GM19193 (cell line): ENCODE results near the gene DNAH17.

Source experiments
- POLR2A ChIP-seq: IDR thresholded peaks from 4 replicates; pipeline ENCODE4 v1.6.1; 2011; ENCODE audit not compliant: insufficient read depth, insufficient read length; ENCODE audit errors: extremely low read depth

Gene DNAH17

DNA sequence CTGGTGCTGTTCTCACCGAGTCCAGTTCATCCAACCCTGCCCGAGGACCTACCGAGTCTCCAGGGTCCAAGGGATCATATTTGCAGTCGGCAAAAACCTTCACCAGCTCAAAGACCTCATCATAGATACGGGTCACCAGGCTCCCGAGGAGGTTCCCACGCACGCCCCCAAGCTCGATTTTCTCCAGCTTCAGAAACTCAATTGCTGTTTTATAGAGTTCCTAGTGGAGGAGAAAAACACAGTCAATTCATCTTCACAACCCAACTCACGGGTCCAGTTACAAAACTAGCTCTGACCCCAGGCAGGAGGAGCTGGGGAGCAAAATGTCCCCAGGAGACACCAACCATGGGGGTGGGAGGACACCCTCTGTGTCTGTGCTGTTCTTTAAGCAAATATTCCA, 10.2 kb downstream of the DNAH17 start:
- TF ChIP-seq POLR2A = no peak

DNA sequence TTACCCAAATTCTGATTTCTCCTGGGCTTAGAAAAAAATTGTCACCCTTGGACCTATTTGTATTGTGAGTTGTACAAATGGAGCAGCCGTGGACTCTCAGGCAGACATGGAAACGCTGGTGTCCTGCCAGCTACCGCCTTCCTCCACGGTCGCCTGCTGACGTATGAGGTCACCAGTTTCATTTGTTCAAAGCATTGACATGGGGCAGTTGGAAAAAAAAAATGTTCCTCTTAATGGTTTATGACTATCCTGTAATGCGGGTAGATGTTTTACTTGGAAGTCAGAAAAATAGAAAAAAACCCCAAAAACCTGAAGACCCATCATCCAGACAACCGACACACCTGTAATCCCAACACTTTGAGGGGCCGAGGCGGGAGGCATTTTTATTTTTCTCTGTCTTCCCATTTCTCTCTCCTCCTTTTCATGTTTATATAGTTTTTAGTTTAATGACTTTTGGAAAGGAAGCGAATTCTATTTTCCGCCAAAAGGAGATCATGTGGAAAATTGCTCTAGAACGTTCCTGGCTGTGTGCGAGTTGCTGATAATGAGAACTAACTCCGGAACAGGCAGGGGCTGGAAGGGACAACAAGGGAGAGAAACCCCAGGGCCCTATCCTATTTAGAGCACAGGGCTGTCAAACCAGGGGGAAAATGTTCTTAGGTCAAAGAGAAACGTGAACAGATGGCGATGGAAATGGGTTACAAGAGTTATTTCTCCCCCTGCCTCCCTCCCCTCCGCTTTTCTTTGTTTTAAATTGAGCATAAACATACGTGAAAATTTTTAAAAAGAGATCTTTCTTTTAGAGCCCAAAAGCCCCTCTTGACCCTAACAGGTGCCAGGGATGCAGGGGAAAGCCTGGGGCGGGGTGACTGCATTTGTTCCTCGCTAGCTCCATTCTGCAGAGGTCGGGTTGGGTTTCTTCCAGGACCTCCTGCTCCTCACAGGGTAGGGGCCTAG, 13.7 kb downstream of the DNAH17 start:
- no peak for TF ChIP-seq POLR2A

DNA sequence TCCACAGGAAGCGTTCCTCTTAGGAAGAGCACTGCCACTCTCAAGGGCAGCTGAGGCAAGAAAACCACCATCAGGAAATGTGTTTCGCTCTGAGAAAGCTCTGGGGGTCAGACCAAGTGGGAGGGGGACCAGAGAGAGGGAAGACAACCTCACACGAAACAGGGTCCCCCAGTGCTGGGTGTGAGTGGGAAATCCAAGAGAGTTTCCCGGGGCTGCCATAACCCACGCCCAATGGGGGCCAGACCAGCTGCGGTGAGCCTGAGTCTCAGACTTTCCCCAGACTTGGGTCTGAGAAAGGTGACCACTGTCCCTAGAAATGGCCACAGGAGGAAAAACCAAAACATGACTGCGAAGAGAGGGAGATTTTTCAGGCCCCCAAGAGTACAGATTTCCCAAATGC, 14.5 kb downstream of the DNAH17 start:
- TF ChIP-seq POLR2A = no peak

DNA sequence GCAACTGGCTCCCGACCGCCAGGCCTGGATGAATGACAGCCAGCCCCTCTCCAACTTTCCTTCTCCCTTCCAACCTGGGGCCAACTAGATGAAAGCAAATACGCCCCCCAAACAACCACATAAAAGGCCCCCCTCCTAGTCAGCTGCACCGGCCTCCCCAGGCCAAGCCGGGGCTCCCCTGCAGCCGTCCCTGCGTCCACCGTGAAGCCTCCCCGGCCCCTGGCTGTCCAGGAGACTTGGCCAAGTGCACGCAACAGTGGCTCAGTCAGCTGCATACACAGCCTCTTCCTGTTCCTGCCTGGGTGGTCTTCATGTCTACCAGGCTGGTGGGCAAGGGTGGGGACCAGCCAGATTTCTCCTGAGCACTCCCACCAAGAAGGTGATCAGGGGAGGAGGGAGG, 16.0 kb downstream of the DNAH17 start:
- no peak for TF ChIP-seq POLR2A

DNA sequence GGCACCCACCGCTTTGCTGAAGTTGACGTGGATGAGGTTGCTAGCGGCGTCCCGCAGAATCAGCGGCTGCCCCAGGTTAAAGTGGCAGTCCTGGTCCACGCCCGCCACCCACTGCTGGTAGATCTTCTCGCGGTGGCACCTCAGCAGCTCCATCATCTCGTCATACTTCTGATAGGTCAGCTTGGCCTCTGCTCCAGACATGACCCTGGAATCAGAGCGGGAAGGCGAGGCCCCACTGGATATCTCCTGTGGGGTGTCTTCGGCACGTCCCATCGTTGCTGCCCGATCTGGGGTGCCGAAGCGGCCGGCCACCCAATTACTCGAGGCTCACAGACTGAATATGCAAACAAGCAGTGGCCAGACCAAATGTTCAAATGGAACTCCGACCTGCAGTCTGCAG, 16.5 kb downstream of the DNAH17 start:
- TF ChIP-seq POLR2A = no peak

DNA sequence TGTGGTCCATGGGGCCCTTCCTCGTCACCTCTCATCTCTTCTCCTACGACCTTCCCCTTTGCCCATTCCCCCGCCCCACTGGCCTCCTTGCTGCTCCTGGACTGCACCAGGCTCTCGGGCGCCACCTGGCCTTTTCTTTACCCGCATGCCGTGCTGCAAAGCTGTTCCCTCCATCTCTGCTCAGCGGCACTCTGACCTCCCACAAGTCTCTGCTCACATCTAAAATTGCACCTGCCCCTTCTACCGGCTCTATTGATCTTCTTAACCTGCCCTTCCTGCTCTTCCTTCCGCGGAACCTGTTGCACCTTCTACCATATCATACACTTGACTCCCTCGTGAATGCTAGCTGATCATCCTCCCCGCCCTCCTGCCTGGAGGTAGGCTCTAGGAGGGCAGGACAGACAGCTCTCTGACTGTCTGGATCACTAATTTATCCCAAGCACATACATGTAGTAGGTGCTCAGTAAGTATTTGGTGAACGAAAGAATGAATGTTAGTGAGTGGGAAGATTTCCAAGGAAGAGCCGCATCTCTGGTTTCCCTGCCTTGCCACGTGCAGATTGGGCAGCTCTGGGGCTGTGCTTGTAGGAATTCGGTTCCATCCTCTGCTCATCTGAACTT, 17.3 kb downstream of the DNAH17 start:
- no peak for TF ChIP-seq POLR2A

DNA sequence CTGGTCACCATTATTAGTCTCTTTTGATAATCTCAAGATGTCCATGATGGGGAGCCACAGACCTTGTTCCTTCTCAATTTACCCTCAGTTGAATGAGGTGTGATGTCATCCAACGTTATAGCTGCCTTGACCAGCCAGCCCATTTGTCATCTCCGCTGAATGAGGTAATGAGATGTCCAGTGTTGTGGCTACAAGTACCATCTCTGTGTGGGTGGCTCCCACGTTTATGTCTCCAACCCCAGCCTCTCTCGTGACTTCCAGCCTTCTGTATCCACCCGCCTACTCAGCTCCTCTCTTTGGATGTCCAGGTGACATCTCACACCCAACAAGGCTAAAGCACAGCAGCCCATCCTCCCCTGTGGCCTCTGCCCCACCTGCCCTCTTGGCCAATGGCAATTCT, 18.2 kb downstream of the DNAH17 start:
- TF ChIP-seq POLR2A = no peak

DNA sequence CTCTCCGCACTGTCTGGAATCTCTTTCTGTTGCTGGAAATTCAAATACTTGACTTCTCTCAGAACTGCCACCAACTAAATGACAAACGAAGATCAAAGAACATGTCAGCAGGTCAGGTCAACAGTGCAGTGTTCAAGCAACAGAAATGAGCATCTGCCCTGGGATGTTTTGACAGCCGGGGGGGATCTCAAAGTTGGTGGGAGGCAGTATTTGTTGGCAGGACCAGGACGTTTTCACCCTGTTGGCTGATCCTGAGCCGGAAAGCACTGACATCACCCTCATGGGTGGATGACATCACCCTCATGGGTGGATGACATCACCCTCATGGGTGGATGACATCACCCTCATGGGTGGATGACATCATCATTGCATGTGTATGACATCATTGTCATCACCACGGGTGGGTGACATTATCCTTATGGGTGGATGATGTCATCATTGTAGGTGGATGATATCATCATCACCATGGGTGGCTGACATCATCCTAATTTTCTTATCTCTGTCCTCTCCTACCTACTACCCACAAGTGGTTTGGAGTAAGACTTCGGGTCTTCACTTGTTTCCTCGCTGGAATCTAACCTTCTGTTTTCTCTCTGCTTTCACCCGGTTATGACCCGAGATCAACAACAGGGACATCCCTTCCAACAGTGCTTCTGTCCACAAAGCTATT, 18.9 kb downstream of the DNAH17 start:
- TF ChIP-seq POLR2A = no peak

DNA sequence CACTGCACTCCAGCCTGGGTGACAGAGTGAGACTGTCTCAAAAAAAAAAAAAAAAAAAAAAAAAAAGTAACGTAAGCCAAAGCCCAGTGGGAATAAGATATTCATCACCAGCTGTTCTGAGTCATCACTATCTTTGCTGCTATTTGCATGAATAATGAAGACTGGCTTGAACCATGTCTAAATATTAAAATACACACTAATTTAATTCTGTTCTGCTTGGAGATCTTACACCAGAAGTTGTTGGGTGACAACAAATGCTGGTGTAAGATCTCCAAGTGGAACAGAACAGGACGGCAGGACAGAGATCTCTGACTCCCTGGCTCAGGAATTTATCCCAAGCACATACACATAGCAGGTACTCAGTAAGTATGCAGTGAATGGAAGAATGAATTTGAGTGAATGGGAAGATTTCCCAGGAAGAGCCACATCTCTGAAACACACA, 19.6 kb downstream of the DNAH17 start:
- TF ChIP-seq POLR2A = no peak

DNA sequence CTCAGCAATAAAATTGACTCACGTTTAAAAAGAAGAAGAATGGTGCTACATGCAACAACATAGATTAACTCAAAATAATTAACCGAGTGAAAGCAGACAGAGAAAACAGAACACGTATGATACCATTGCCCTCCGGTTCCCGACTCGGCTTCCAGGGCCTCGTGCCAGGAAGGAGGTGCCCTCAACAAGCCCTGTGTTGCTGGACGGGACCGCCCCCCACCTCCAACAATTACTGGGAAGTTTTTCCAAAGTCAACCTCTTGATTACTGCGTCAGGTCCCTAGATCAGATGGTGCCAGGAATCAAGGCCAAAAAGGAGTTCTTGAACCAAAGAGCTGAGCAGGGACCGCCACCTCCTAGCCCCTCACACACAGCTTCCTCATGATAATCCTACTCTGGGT, 20.4 kb downstream of the DNAH17 start:
- TF ChIP-seq POLR2A = no peak

DNA sequence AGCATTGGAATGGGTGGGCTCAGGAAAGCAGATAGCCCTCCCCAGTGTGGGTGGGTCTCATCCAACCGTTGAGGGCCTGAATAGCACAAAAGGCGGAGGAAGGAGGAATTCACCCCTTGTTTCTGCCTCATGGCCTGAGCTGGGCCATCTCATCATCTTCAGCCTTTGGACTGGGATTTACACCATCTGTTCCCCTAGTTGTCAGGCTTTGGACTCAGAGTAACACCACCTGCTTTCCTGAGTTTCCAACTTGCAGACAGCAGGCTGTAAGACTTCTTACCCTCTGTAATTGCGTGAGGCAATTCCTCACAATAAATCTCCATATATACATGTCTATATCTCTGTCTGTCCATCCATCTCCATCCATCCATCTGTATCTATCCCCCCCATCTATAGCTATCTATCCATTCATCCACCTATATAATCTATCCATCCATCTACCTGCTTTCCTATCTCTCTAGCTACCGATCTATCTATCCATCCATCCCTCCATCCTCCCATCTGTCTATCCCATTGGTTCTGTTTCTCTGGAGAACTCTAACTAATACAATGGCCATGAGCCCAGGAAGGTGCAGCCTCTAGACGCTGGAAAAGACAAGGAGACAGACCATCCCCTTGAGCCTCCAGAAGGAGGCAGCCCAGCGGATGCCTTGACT, 21.3 kb downstream of the DNAH17 start:
- no peak for TF ChIP-seq POLR2A

DNA sequence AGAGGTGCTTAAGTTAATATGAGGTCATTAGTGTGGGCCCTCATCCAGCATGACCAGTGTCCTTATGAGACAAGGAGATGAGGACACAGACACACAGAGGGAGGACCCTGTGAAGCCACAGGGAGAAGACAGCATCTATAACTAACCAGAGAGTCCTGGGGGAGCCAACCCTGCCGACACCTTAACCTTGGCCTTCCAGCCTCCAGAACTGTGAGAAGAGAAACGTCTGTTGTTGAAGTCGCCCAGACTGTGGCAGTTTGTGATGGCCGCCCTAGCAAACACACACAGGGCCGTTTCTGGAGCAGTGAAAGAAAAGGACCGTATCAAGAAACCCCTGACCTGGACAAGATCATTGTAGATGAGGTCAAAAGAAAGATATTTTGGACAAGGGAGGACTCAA, 26.7 kb downstream of the DNAH17 start:
- TF ChIP-seq POLR2A = no peak

DNA sequence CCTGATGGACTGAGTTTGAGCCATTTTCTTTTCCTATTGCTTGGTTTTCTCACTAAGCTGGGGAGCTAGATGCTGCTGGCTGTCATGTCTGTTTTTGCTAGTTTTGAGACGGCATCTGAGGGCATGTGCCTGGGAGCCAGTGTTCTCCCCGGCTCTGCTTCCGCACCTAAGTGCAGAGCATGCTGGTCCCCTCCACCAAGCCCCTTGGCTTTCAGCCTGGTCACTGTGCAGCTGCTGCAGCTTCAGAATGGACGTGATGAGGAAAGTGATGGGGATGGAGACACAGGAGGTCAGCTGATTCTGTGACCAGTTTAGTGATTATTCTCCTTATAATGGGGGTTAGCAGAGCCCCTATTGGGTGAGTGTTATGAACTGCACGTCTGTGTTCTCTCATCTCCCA, 28.5 kb downstream of the DNAH17 start:
- no peak for TF ChIP-seq POLR2A

DNA sequence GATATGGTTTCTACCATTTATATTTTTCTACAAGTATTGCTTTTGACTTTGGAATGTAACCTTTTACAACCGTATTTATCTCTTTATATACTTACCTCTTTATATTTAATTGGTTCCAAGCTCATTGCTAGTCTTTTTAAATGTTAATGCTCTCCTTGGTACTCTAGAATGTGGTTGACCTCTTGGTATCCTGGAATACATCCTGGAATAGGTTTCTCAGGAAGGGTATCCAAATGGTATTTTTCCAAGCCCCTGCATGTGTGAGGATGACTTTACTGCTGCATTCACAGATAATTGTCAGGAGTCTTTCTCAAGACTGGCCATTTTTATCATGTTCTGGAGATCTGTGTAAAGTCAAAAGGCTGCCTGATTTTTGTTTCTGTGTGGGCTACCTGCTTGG, 30.2 kb downstream of the DNAH17 start:
- no peak for TF ChIP-seq POLR2A

DNA sequence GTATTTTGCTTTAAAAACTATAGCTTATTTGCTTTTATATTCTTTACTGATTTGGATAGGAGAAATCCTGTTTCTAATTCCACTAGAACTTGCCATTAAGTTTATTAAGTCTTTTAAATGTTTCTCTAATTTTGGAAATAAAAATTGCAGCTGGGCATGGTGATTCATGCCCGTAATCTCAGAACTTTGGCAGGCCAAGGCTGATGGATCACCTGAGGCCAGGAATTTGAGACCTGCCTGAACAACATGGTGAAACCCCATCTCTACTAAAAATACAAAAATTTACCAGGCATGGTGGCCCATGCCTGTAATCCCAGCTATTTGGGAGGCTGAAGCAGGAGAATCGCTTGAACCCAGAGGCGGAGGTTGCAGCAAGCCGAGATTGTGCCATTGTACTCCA, 30.7 kb downstream of the DNAH17 start:
- TF ChIP-seq POLR2A = no peak
